Activated naive CD8-positive, alpha-beta T cell treated with anti-CD3 and anti-CD28 coated beads, Interleukin-2, amount 10 ng/mL, durations not matched to agents 7 days and 5 days (primary cell): Measurements from ENCODE around the gene RAPGEF6. TPM values are rescaled to one million over a fixed set of nuclear protein-coding genes. Genes with fewer than 3 reads are reported as not detected.
A peak's percentile ranks its signal among the peaks of the same experiment; 100 is the strongest.

ENCODE experiments used
- ATAC-seq: fragments of 150-1000 bp; cut with Tn5 transposase; one replicate; pipeline ENCODE4 v1.10.0; 2021; ENCODE audit warnings: low read depth, moderate library complexity
- POLR2A ChIA-PET: fragments of 350-600 bp; sonication (Branson Sonifier 250); formaldehyde crosslinking; loops from one replicate; lab custom pipeline; 2021; ENCODE audit warnings: antibody characterized with exemption; lab: Charles Lee
- DNase-seq: peaks from one replicate; pipeline ENCODE4 v3.0.0; 2021
- H3K27ac Mint-ChIP-seq: one replicate; pipeline ENCODE4 v1.8.0; 2022; ENCODE audit warnings: mild to moderate bottlenecking, mixed read lengths
- H3K27me3 Mint-ChIP-seq: one replicate; pipeline ENCODE4 v1.8.0; 2022; ENCODE audit warnings: mild to moderate bottlenecking, moderate library complexity, mixed read lengths
- H3K36me3 Mint-ChIP-seq: one replicate; pipeline ENCODE4 v1.8.0; 2021; ENCODE audit warnings: mild to moderate bottlenecking, mixed read lengths
- H3K4me1 Mint-ChIP-seq: one replicate; pipeline ENCODE4 v1.8.0; 2021; ENCODE audit warnings: mixed read lengths
- H3K4me3 Mint-ChIP-seq: one replicate; pipeline ENCODE4 v1.8.0; 2022; ENCODE audit warnings: mild to moderate bottlenecking, moderate library complexity, mixed read lengths
- H3K9me3 Mint-ChIP-seq: one replicate; pipeline ENCODE4 v1.8.0; 2021; ENCODE audit warnings: mixed read lengths
- total RNA-seq, 2 experiments: library from RNA; stranded (reverse); gene quantifications; one replicate each; pipeline ENCODE4 v1.2.3, GENCODE V29; 2021

Gene RAPGEF6
- total RNA-seq, 2 experiments from 2014 or later: 51.2 to 51.5 TPM

DNA sequence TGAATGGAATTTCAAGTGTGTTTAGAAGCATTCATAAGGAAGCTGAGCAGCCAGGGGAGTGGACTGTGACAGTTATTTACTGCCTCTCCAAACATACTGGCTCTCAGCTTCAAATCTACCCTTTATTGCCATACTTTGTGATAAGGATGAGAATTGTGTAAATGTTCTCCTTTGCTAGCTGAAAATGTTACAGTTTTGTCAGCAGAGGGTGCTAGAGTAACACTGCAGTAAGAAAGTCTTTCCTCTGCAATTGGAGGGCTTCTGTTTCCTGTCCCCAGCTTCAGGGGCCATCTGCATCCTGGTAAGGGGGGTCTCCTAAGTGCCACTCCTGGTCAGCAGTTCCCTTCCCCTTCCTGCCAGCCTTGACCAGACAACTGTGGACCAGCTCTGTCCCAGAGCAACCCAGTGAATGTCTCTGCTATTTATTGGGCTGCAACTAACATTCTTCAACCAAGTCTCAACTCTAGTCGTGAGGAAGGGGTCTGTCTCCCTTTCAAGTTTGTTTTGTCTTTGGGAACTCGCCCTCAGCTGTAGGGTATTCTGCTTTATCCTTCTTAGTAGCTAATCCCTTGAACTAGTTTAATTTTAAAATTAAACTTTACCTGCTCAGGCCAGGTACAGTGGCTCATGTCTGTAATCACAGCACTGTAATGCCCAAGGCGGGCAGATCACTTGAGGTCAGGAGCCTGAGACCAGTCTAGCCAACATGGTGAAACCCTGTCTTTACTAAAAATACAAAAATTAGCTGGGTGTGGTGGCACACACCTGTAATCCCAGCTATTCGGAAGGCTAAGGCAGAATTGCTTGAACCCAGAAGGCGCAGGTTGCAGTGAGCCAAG, 45.3 kb downstream of the RAPGEF6 start:
- POLR2A ChIA-PET: interaction anchor here (0.5 to 1.4 kb wide), 6 partner anchors 7 to 430 kb away, joined by 3 to 7 read pairs (median 5); partner anchors contain the start of gene FNIP1
- Mint-ChIP-seq H3K36me3 (peaks cover 9% of the 10 kb centered on the region), H3K27ac (no peak overlapping the region), H3K9me3 (no peaks in the 10 kb centered on the region), H3K4me1 (peaks cover 26% of the 10 kb centered on the region), H3K4me3 (no peak overlapping the region), H3K27me3 (no peaks in the 10 kb centered on the region)
- ATAC-seq (peak; percentile 71), DNase-seq (peak; percentile 51)

DNA sequence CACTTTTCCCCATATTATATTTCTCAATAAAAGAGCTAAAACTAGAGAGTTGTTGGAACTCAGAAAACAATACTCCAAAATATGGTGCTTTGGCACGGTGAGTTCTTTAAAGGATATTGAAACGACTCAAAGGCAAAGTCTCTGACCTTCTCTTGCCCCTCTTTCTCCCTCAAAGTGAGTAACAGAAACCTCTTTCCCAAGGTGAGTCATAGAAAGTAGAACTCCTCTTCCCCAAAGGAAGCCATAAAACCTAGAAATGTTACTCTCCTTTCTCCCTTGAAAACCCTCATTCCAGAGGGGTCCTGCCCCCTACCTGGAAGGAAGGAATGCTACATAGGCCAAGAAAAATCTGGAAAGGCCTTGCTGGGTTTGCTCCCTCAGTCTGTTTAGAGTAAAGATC, 47.5 kb downstream of the RAPGEF6 start:
- ATAC-seq: no peak
- POLR2A ChIA-PET: no interaction called here
- Mint-ChIP-seq H3K36me3 (peaks cover 11% of the 10 kb centered on the region), H3K4me3 (no peak overlapping the region), H3K4me1 (peaks cover 27% of the 10 kb centered on the region), H3K27ac (no peak overlapping the region), H3K27me3 (no peaks in the 10 kb centered on the region), H3K9me3 (no peaks in the 10 kb centered on the region)
- no peak for DNase-seq

DNA sequence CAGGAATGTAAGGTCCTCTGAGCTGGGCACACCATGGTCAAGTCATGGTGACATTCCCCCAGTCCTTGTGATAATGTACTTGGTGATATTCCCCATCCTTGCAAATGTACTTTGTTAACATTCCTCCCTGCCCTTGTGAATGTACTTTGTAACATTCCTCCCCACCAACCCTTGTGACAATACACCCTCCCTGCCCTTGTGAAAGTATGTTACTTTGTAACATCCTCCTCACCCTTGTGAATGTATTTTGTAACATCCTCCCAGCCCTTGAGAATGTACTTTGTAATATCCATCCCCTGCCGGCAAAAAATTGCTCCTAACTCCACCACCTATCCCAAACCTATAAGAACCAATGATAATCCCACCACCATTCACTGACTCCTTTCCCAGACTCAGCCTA, 53.3 kb downstream of the RAPGEF6 start:
- Mint-ChIP-seq H3K4me1 (peaks cover 19% of the 10 kb centered on the region), H3K27ac (no peak overlapping the region), H3K27me3 (no peaks in the 10 kb centered on the region), H3K4me3 (no peak overlapping the region), H3K9me3 (peaks cover 23% of the 10 kb centered on the region), H3K36me3 (peaks cover 48% of the 10 kb centered on the region)
- POLR2A ChIA-PET: no interaction called here
- ATAC-seq: no peak
- no peak for DNase-seq

DNA sequence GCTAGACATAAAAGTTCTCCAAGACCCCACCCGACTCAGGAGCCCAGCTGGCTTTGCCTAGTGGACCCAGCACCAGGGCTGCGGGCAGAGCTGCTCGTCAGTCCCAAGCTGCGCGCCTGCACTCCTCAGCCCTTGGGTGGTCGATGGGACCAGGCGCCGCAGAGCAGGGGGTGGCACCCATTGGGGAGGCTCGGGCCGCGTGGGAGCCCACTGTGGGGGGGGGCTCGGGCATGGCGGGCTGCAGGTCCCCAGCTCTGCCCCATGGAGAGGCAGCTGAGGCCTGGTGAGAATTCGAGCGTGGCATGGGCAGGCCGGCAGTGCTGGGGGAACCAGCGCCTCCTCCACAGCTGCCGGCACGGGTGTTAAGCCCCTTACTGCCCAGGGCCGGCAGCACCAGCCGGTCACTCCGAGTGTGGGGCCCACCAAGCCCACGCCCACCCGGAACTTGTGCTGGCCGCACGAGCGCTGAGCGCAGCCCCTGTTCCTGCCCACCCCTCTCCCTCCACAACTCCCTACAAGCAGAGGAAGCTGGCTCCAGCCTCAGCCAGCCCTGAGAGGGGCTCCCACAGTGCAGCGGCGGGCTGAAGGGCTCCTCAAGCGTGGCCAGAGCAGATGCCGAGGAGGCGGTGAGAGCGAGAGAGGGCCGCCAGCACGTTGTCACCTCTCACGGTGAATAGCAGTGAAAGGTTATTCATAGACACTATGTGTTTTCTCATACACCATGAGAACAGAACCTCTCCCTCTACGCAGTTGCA, 54.9 kb downstream of the RAPGEF6 start:
- H3K4me1 Mint-ChIP-seq: peaks cover 16% of the 10 kb centered on the region

DNA sequence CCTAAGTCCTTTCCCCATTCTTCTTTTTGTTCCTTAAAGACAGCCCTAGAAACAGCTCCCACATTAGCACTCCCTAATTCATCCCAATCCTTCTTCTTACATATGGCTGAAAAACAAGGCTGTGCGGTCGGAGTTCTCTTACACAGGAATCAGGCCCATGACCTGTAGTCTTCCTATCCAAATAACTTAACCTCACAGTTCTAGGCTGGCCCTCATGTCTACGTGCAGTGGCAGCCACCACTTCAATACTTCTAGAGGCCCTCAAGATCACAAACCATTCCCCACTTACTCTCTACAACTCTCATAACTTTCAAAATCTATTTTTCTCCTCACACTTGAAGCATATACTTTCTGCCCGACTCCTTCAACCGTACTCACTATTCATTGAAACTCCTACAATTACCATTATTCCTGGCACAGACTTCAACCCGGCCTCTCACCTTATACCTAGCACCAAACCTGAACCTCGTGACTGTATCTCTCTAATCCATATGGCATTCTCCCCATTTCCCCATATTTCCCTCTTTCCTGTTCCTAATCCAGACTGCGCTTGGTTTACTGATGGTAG, 59.3 kb downstream of the RAPGEF6 start:
- Mint-ChIP-seq H3K4me1 (peaks cover under 1% of the 10 kb centered on the region), H3K36me3 (peaks cover 51% of the 10 kb centered on the region), H3K27ac (no peak overlapping the region), H3K27me3 (no peaks in the 10 kb centered on the region), H3K4me3 (no peak overlapping the region), H3K9me3 (peaks cover 15% of the 10 kb centered on the region)
- DNase-seq (no peak), ATAC-seq (no peak)
- POLR2A ChIA-PET: no interaction called here

More for the DNA sequence above, 54.9 kb downstream of the RAPGEF6 start:
- DNase-seq: no peak
- ATAC-seq: no peak
- H3K4me3 Mint-ChIP-seq: no peak overlapping the region
- no peak overlapping the region for H3K27ac Mint-ChIP-seq
- peaks cover 45% of the 10 kb centered on the region for H3K36me3 Mint-ChIP-seq
- no peaks in the 10 kb centered on the region for H3K27me3 Mint-ChIP-seq
- POLR2A ChIA-PET: no interaction called here
- peaks cover 23% of the 10 kb centered on the region for H3K9me3 Mint-ChIP-seq

DNA sequence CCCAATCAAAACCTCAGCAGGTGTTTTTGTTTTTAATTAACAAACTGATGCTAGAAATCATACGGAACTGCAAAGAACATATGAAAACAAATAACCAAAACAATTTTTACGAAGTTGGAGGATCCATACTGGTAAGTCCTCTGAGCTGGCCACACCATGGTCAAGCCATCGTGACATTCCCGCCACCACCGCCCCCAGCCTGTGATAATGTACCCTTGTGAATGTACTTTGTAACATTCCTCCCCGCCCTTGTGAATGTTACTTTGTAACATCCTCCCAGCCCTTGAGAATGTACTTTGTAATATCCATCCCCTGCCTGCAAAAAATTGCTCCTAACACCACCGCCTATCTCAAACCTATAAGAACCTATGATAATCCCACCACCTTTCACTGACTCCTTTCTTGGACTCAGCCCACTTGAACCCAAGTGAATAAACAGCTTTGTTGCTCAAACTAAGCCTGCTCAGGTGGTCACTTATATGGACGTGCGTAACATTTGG, 63.3 kb downstream of the RAPGEF6 start:
- DNase-seq: no peak
- Mint-ChIP-seq H3K9me3 (peaks cover 4% of the 10 kb centered on the region), H3K4me1 (peaks cover 2% of the 10 kb centered on the region), H3K27ac (no peak overlapping the region), H3K27me3 (no peaks in the 10 kb centered on the region), H3K4me3 (no peak overlapping the region), H3K36me3 (peaks cover 35% of the 10 kb centered on the region)
- POLR2A ChIA-PET: interaction anchor here (0.6 kb wide), 1 partner anchor 138 kb away, joined by 3 read pairs; no protein-coding TSS in a partner anchor
- ATAC-seq: no peak

DNA sequence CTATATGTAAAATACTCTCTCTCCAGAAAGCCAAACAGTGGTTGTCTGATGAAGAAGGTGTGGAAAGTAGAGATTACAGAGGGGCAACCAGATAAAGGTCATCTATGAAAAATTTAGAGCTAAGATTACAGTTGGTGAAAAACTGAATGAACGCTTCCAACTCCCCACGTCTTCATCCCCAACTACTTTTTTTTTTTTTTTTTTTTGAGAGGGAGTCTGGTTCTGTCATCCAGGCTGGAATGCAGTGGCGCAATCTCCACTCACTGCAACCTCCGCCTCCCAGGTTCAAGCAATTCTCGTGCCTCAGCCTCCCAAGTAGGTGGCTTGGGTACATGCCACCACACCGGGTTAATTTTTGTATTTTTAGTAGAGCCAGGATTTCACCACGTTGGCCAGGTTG, 64.3 kb downstream of the RAPGEF6 start:
- Mint-ChIP-seq H3K4me3 (no peak overlapping the region), H3K27ac (no peak overlapping the region), H3K4me1 (peaks cover 2% of the 10 kb centered on the region), H3K9me3 (peaks cover 4% of the 10 kb centered on the region), H3K27me3 (no peaks in the 10 kb centered on the region), H3K36me3 (peaks cover 37% of the 10 kb centered on the region)
- POLR2A ChIA-PET: interaction anchor here (0.7 kb wide), 1 partner anchor 19 kb away, joined by 3 read pairs; no protein-coding TSS in a partner anchor
- DNase-seq: no peak
- no peak for ATAC-seq

DNA sequence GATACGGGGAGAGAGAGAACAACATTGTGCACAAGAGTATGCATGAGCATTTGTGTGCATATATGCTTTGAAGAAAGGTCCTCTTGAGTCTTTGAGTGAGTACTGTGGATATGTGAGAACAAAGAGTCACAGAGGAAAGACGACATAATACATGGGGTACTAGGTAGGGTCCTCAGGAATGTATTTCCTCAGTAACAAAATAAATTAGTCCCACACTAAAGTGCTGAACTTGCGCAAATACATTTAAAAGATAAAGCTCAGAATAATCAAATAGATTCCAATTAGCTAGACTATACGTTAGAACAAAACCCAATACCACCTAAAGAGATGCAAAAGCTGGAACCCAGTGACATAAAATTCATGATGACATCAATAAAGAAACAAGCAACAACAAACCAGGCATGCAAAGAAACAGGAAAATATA, 70.8 kb downstream of the RAPGEF6 start:
- peaks cover 8% of the 10 kb centered on the region for H3K4me1 Mint-ChIP-seq
- H3K27me3 Mint-ChIP-seq: no peaks in the 10 kb centered on the region
- no peak overlapping the region for H3K27ac Mint-ChIP-seq
- no peak overlapping the region for H3K4me3 Mint-ChIP-seq
- POLR2A ChIA-PET: no interaction called here
- peaks cover 31% of the 10 kb centered on the region for H3K36me3 Mint-ChIP-seq
- DNase-seq (no peak), ATAC-seq (no peak)
- no peaks in the 10 kb centered on the region for H3K9me3 Mint-ChIP-seq

DNA sequence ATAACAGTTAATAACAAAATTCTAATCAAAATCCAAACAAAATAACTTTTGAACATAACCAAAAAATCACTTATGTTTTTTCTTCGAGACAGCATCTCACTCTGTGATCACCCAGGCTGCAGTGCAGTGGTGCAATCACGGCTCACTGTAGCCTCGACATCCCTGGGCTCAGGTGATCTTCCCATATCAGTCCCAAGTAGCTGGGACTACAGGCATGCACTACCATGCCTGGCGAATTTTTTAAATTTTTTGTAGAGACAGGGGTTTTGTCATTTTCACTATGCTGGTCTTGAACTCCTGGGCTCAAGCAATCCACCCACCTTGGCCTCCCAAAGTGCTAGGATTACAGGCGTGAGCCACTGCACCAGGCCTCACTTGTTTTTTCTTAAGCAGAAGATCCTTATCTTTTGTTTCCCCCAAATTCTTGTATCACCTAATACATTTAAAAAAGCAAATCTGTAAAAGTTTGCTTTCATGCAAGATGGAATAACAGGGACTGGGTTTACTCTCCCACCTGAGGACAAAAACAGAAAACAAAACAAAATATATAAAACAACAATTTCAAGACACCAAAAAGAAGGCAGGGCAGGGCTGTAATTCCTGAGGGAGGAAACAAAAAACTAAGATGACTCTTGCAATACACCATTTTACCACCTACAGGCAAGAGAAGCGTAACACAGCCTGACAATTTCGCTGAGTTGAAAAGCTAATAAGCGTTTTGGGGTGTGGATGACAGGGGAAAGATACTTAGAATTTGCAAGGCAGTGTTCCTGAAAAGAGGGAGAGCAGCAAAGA, 71.4 kb downstream of the RAPGEF6 start:
- Mint-ChIP-seq H3K4me1 (peaks cover 5% of the 10 kb centered on the region), H3K27me3 (no peaks in the 10 kb centered on the region), H3K27ac (no peak overlapping the region), H3K9me3 (no peaks in the 10 kb centered on the region), H3K36me3 (peaks cover 31% of the 10 kb centered on the region), H3K4me3 (no peak overlapping the region)
- DNase-seq (no peak), ATAC-seq (no peak)
- POLR2A ChIA-PET: no interaction called here

DNA sequence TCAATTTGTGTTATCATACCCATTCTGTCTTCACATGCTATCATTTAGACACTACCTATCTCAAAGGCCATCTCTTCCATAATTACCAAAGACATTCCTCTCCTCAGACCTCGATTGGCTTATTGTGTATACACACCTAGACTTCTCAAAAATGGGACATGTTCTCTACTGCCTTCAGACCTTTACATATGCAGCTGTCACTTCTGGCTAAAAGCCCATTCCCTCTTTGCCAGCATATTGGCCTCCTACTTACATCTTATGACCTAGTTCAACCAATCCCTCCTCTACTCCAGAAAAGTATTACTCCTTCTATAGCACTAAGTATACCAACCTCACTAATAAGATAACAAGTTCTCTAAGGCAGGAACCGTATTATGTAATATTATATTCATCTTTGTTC, 84.4 kb downstream of the RAPGEF6 start:
- peaks cover 51% of the 10 kb centered on the region for H3K36me3 Mint-ChIP-seq
- ATAC-seq (no peak), DNase-seq (no peak)
- POLR2A ChIA-PET: no interaction called here
- H3K4me3 Mint-ChIP-seq: no peak overlapping the region
- peaks cover 45% of the 10 kb centered on the region for H3K4me1 Mint-ChIP-seq
- H3K27ac Mint-ChIP-seq: peak overlapping the region; percentile 11
- H3K27me3 Mint-ChIP-seq: no peaks in the 10 kb centered on the region
- H3K9me3 Mint-ChIP-seq: no peaks in the 10 kb centered on the region

DNA sequence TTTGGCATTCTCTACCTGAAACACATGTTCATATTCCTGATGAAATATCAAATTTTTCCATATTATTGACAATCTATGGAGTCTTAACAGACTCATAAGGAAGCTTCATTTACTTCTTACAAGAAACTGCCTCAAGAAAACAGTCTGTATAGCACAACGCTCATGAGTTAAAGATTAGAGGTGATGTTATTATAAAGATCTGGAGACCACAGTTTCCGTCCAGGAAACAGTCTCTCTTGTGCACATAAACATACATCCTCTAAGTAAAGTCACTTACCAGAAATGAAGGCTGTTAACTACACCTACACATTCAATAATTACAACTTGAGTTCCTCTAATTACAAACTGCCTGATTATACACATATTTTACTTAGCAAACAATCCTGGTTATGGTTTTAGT, 86.9 kb downstream of the RAPGEF6 start:
- H3K27ac Mint-ChIP-seq: peak overlapping the region; percentile 93
- ATAC-seq: peak; percentile 96
- DNase-seq: no peak
- POLR2A ChIA-PET: interaction anchor here (1.1 kb wide), 1 partner anchor 15 kb away, joined by 4 read pairs; no protein-coding TSS in a partner anchor
- H3K36me3 Mint-ChIP-seq: peaks cover 52% of the 10 kb centered on the region
- H3K9me3 Mint-ChIP-seq: no peaks in the 10 kb centered on the region
- H3K4me1 Mint-ChIP-seq: peaks cover 50% of the 10 kb centered on the region
- no peaks in the 10 kb centered on the region for H3K27me3 Mint-ChIP-seq
- peak overlapping the region; percentile 85 for H3K4me3 Mint-ChIP-seq

DNA sequence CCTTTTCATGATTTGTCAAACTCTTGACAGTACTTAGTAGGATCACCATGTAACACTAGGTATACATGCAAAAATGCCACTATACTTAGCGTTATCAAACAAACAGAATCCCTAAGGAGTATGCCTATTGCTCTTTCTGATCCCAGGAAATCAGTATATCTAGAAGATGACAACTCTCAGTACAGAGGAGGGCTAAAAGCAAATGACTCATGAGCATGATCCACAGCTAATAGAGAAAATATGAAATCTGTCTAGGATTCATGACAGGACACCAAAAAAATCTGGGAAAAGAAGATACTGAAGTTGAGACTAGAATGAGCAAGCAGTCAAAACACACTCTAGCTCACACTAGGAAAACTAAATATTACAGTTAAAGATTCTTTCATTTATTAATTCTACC, 89.2 kb downstream of the RAPGEF6 start:
- Mint-ChIP-seq H3K36me3 (peaks cover 52% of the 10 kb centered on the region), H3K27me3 (no peaks in the 10 kb centered on the region), H3K9me3 (no peaks in the 10 kb centered on the region), H3K4me1 (peaks cover 44% of the 10 kb centered on the region), H3K27ac (no peak overlapping the region), H3K4me3 (peak overlapping the region; percentile 29)
- POLR2A ChIA-PET: interaction anchor here (0.8 kb wide), 1 partner anchor 13 kb away, joined by 3 read pairs; no protein-coding TSS in a partner anchor
- DNase-seq (no peak), ATAC-seq (no peak)
